Mammary epithelial cell (primary cell): ENCODE results near the gene ANKRD16.

ENCODE experiments used
- EZH2 ChIP-seq: IDR thresholded peaks from 2 replicates; pipeline ENCODE4 v1.6.1; 2012; ENCODE audit warnings: low read length, inconsistent platforms, borderline replicate concordance
- TF ChIP-seq, protein P1 (sequence below), 2 donors: IDR thresholded peaks in 1 of 2; conservative IDR thresholded peaks in 1 of 2; 2 replicates each; pipeline ENCODE4 v1.5.1; 2011 to 2012; ENCODE audit warnings: inconsistent platforms in 2 of 2, low read length in 2 of 2, mild to moderate bottlenecking in 2 of 2, control low read depth in 1 of 2, low read depth in 1 of 2; ENCODE audit not compliant: insufficient read depth in 1 of 2; ENCODE audit errors: extremely low read depth in 1 of 2

DNA sequence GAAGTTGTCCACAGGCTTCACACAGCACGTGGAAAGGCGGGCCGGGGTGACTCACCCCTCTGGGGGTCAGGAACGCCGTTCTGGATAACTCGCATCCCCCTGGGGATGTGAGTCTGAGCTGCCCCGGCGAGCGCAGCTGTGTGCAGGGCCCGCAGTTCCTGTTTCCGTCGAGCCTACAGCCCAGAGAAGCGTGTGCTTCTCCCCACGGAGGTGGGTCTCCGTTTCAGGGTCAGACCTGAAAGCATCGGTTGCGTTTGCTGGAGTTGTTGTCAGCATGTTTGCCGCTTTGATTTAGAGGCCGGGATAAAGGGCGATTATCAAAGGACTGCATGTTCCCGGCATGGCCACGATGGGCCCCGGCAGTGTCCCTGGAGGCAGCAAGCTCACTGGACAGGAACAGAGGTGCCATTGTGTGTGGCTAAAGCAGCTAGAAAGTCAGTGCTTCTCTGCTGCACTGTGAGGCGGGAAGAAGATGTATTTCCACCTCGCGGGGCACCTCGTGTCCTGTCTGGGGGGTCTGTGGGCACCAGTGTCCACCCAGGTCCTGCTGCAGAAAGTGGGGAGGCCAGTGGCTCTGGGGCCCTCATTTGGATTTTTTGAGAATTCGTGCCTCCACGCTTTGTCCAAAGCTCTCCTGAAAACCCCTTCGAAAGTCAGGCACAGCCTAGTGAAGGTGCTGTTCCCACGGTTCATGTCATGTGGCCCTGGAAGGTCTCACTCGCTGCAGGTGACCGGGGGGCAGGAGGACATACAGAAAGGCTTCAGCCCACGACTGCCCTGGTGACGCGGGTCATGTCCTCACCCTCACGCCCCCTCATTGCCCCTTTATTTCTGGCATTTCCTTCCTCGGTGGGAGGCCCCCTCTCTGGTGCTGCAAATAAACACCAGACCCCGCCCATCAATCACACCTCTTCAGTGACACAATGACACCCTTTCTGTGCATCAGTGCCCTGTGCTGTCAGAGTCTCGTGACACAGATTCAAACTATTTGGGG, 49.1 kb downstream of the ANKRD16 start:
- TF ChIP-seq EZH2, result no peak
- TF ChIP-seq, protein P1, sequence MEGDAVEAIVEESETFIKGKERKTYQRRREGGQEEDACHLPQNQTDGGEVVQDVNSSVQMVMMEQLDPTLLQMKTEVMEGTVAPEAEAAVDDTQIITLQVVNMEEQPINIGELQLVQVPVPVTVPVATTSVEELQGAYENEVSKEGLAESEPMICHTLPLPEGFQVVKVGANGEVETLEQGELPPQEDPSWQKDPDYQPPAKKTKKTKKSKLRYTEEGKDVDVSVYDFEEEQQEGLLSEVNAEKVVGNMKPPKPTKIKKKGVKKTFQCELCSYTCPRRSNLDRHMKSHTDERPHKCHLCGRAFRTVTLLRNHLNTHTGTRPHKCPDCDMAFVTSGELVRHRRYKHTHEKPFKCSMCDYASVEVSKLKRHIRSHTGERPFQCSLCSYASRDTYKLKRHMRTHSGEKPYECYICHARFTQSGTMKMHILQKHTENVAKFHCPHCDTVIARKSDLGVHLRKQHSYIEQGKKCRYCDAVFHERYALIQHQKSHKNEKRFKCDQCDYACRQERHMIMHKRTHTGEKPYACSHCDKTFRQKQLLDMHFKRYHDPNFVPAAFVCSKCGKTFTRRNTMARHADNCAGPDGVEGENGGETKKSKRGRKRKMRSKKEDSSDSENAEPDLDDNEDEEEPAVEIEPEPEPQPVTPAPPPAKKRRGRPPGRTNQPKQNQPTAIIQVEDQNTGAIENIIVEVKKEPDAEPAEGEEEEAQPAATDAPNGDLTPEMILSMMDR (conservative IDR thresholded peaks at IDR 0.05 in 1 of 2, IDR thresholded peaks at IDR 0.05 in 1 of 2; ENCODE audit: extremely low read depth in 1 of 2, insufficient read depth in 1 of 2, low read depth in 1 of 2, low read length in 2 of 2), result no peak
